ENCODE measurements around the gene COLEC11.
"Not testable (repeated sequence)": the region's sequence is repeated elsewhere in the genome, so short reads cannot be mapped to it uniquely, and the experiment has no call there.

The COLEC11 gene

GRCh38 chr2:3655871-3656761, 61.2 kb downstream of the COLEC11 start:
- DNase-seq, result no peak

- DNase-seq, result no peak
These were observed 62.1 kb downstream of the COLEC11 start for GRCh38 chr2:3656762-3657721.

- DNase-seq, result no peak
These were observed 63.0 kb downstream of the COLEC11 start, which contains the start of gene ALLC for GRCh38 chr2:3657881-3658280. ALLC (plus strand) TSS chr2:3658200; CDS start chr2:3671158, 12,958 bp downstream.

- no peak for DNase-seq
These were observed 64.8 kb downstream of the COLEC11 start for GRCh38 chr2:3659447-3660432.

GRCh38 chr2:3660640-3661039, 65.7 kb downstream of the COLEC11 start:
- not testable (repeated sequence) for DNase-seq

GRCh38 chr2:3661149-3661660, 66.3 kb downstream of the COLEC11 start:
- DNase-seq, result no peak

- DNase-seq, result no peak
These were observed 67.3 kb downstream of the COLEC11 start for GRCh38 chr2:3662239-3662638.

- no peak for DNase-seq
These were observed 69.2 kb downstream of the COLEC11 start for GRCh38 chr2:3664118-3664517.

- no peak for DNase-seq
These were observed 70.0 kb downstream of the COLEC11 start for GRCh38 chr2:3664925-3665324.

- no peak for DNase-seq
These were observed 71.1 kb downstream of the COLEC11 start for GRCh38 chr2:3665886-3666612.

- no peak for DNase-seq
These were observed 71.7 kb downstream of the COLEC11 start for GRCh38 chr2:3666613-3666975.

- no peak for DNase-seq
These were observed 72.3 kb downstream of the COLEC11 start for GRCh38 chr2:3667151-3667631.

GRCh38 chr2:3669656-3670055, 74.7 kb downstream of the COLEC11 start:
- no peak for DNase-seq

GRCh38 chr2:3670376-3670775, 75.5 kb downstream of the COLEC11 start:
- no peak for DNase-seq

GRCh38 chr2:3670941-3671340, 76.0 kb downstream of the COLEC11 start:
- no peak for DNase-seq

GRCh38 chr2:3672861-3673678, 78.2 kb downstream of the COLEC11 start:
- no peak for DNase-seq

GRCh38 chr2:3674066-3674845, 79.3 kb downstream of the COLEC11 start:
- DNase-seq, result no peak

- DNase-seq, result no peak
These were observed 80.8 kb downstream of the COLEC11 start for GRCh38 chr2:3675687-3676086.

GRCh38 chr2:3677436-3677835, 82.5 kb downstream of the COLEC11 start:
- DNase-seq, result no peak
